ENCODE results near the gene FGFBP2.

The FGFBP2 gene

GRCh38 chr4:15963001-15963451, at the start of gene FGFBP2:
TSS of gene FGFBP2 (minus strand) at chr4:15963175. CDS start at chr4:15963129, 46 bp downstream.
- Histone ChIP-seq H3K4me3 (ENCODE audit: low read length) (no peak within 1 kb of the TSS), H3K27ac (ENCODE audit: low read length) (no peak within 1 kb of the TSS), H3K27me3 (ENCODE audit: insufficient read depth, low read length) (no peaks in the 10 kb centered on the region), H3K36me3 (ENCODE audit: insufficient read depth, low read depth, low read length) (peaks cover 4% of the 10 kb centered on the region; the same call in 1 of the 2 replicates), H3K4me1 (ENCODE audit: insufficient read depth, low read length) (peaks cover 7% of the 10 kb centered on the region; the same call in 1 of the 2 replicates), H3K9me3 (ENCODE audit: insufficient read depth, low read depth, low read length) (0 out of 2 replicates have a peak, but pooled peaks cover 7% of the 10 kb centered on the region), H3K9ac (ENCODE audit: low read depth, low read length) (no peak within 1 kb of the TSS)

GRCh38 chr4:16011173-16011572, 48.2 kb upstream of the FGFBP2 start:
- Histone ChIP-seq H3K9me3 (ENCODE audit: insufficient read depth, low read depth, low read length) (no peaks in the 10 kb centered on the region), H3K27ac (ENCODE audit: low read length) (no peak overlapping the region), H3K4me1 (ENCODE audit: insufficient read depth, low read length) (no peaks in the 10 kb centered on the region), H3K9ac (ENCODE audit: low read depth, low read length) (no peak overlapping the region), H3K4me3 (ENCODE audit: low read length) (no peak overlapping the region), H3K36me3 (ENCODE audit: insufficient read depth, low read depth, low read length) (peaks cover 92% of the 10 kb centered on the region), H3K27me3 (ENCODE audit: insufficient read depth, low read length) (no peaks in the 10 kb centered on the region)

DNA sequence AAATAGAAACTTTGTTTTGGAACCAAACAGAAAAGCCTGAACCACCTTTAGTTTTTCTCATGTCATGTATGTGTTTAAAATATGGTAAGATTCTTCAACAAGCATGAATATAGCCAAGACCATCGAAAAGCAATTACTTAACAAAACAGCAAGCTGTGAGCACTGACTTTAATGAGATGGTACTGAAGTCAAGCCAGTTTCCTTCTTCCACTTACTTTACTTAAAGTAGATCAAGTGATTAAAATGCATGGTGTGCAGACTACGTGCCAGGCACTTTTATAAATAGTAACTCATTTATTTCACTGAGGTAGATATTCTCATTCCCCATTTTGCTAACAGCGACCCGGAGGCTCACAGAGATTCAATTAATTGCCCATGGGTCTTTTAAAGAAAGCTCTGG, 46.2 kb upstream of the FGFBP2 start:
- Histone ChIP-seq H3K27me3 (ENCODE audit: insufficient read depth, low read length) (no peaks in the 10 kb centered on the region), H3K9ac (ENCODE audit: low read depth, low read length) (no peak overlapping the region), H3K4me1 (ENCODE audit: insufficient read depth, low read length) (no peaks in the 10 kb centered on the region), H3K27ac (ENCODE audit: low read length) (no peak overlapping the region), H3K9me3 (ENCODE audit: insufficient read depth, low read depth, low read length) (no peaks in the 10 kb centered on the region), H3K4me3 (ENCODE audit: low read length) (no peak overlapping the region), H3K36me3 (ENCODE audit: insufficient read depth, low read depth, low read length) (peaks cover 94% of the 10 kb centered on the region)

GRCh38 chr4:16007471-16008095, 44.6 kb upstream of the FGFBP2 start:
- H3K36me3 ChIP-seq (ENCODE audit: insufficient read depth, low read depth, low read length): peaks cover 92% of the 10 kb centered on the region
- H3K27me3 ChIP-seq (ENCODE audit: insufficient read depth, low read length): no peaks in the 10 kb centered on the region
- no peaks in the 10 kb centered on the region for H3K9me3 ChIP-seq (ENCODE audit: insufficient read depth, low read depth, low read length)
- H3K27ac ChIP-seq (ENCODE audit: low read length): no peak overlapping the region
- H3K4me1 ChIP-seq (ENCODE audit: insufficient read depth, low read length): no peaks in the 10 kb centered on the region
- no peak overlapping the region for H3K4me3 ChIP-seq (ENCODE audit: low read length)
- H3K9ac ChIP-seq (ENCODE audit: low read depth, low read length): no peak overlapping the region

- Histone ChIP-seq H3K36me3 (ENCODE audit: insufficient read depth, low read depth, low read length) (peaks cover 88% of the 10 kb centered on the region), H3K27ac (ENCODE audit: low read length) (no peak overlapping the region), H3K4me3 (ENCODE audit: low read length) (no peak overlapping the region), H3K27me3 (ENCODE audit: insufficient read depth, low read length) (no peaks in the 10 kb centered on the region), H3K4me1 (ENCODE audit: insufficient read depth, low read length) (no peaks in the 10 kb centered on the region; the same call in 1 of the 2 replicates), H3K9me3 (ENCODE audit: insufficient read depth, low read depth, low read length) (no peaks in the 10 kb centered on the region), H3K9ac (ENCODE audit: low read depth, low read length) (no peak overlapping the region)
Observed at GRCh38 chr4:16006771-16007446, 43.9 kb upstream of the FGFBP2 start.

GRCh38 chr4:16005676-16006075, 42.7 kb upstream of the FGFBP2 start:
- peaks cover 4% of the 10 kb centered on the region; the same call in 1 of the 2 replicates for H3K4me1 ChIP-seq (ENCODE audit: insufficient read depth, low read length)
- H3K4me3 ChIP-seq (ENCODE audit: low read length): no peak overlapping the region
- no peaks in the 10 kb centered on the region for H3K27me3 ChIP-seq (ENCODE audit: insufficient read depth, low read length)
- H3K9ac ChIP-seq (ENCODE audit: low read depth, low read length): no peak overlapping the region
- no peaks in the 10 kb centered on the region for H3K9me3 ChIP-seq (ENCODE audit: insufficient read depth, low read depth, low read length)
- H3K27ac ChIP-seq (ENCODE audit: low read length): no peak overlapping the region
- peaks cover 79% of the 10 kb centered on the region for H3K36me3 ChIP-seq (ENCODE audit: insufficient read depth, low read depth, low read length)

GRCh38 chr4:16001484-16001858, 38.5 kb upstream of the FGFBP2 start:
- H3K27me3 ChIP-seq (ENCODE audit: insufficient read depth, low read length): no peaks in the 10 kb centered on the region
- no peak overlapping the region for H3K9ac ChIP-seq (ENCODE audit: low read depth, low read length)
- no peaks in the 10 kb centered on the region for H3K9me3 ChIP-seq (ENCODE audit: insufficient read depth, low read depth, low read length)
- no peak overlapping the region for H3K27ac ChIP-seq (ENCODE audit: low read length)
- H3K36me3 ChIP-seq (ENCODE audit: insufficient read depth, low read depth, low read length): peaks cover 66% of the 10 kb centered on the region
- peaks cover 4% of the 10 kb centered on the region; the same call in 1 of the 2 replicates for H3K4me1 ChIP-seq (ENCODE audit: insufficient read depth, low read length)
- H3K4me3 ChIP-seq (ENCODE audit: low read length): no peak overlapping the region

GRCh38 chr4:16000708-16001483, 37.9 kb upstream of the FGFBP2 start:
- Histone ChIP-seq H3K9me3 (ENCODE audit: insufficient read depth, low read depth, low read length) (no peaks in the 10 kb centered on the region), H3K9ac (ENCODE audit: low read depth, low read length) (no peak overlapping the region), H3K4me1 (ENCODE audit: insufficient read depth, low read length) (peaks cover 4% of the 10 kb centered on the region; the same call in 1 of the 2 replicates), H3K27ac (ENCODE audit: low read length) (no peak overlapping the region), H3K27me3 (ENCODE audit: insufficient read depth, low read length) (no peaks in the 10 kb centered on the region), H3K36me3 (ENCODE audit: insufficient read depth, low read depth, low read length) (peaks cover 63% of the 10 kb centered on the region), H3K4me3 (ENCODE audit: low read length) (no peak overlapping the region)

- Histone ChIP-seq H3K27me3 (ENCODE audit: insufficient read depth, low read length) (no peaks in the 10 kb centered on the region), H3K4me3 (ENCODE audit: low read length) (no peak overlapping the region), H3K4me1 (ENCODE audit: insufficient read depth, low read length) (peaks cover 3% of the 10 kb centered on the region; the same call in 1 of the 2 replicates), H3K9ac (ENCODE audit: low read depth, low read length) (no peak overlapping the region), H3K27ac (ENCODE audit: low read length) (no peak overlapping the region), H3K9me3 (ENCODE audit: insufficient read depth, low read depth, low read length) (no peaks in the 10 kb centered on the region), H3K36me3 (ENCODE audit: insufficient read depth, low read depth, low read length) (peaks cover 70% of the 10 kb centered on the region)
Observed at GRCh38 chr4:15996773-15997172, 33.8 kb upstream of the FGFBP2 start.

DNA sequence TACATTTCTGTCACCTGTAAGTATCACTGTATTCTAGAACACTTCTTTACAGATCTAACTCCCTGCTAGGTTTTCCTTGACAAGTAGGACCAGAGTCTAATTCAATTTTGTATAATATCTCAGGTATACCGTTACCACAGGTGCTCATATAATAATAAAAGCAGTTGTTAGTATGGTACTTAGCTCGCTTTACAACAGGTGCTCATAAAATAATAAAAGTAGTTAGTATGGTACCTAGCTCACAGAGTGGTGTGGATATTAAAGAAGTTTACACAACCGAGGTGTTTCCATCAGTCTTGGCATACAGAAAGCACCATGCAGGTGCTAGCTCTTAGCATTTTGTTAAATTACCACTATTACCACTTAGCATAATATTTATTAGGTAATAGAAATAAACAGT, 32.9 kb upstream of the FGFBP2 start:
- H3K27me3 ChIP-seq (ENCODE audit: insufficient read depth, low read length): no peaks in the 10 kb centered on the region
- H3K4me1 ChIP-seq (ENCODE audit: insufficient read depth, low read length): no peaks in the 10 kb centered on the region
- H3K27ac ChIP-seq (ENCODE audit: low read length): no peak overlapping the region
- H3K36me3 ChIP-seq (ENCODE audit: insufficient read depth, low read depth, low read length): peaks cover 75% of the 10 kb centered on the region
- no peak overlapping the region for H3K9ac ChIP-seq (ENCODE audit: low read depth, low read length)
- H3K4me3 ChIP-seq (ENCODE audit: low read length): no peak overlapping the region
- no peaks in the 10 kb centered on the region for H3K9me3 ChIP-seq (ENCODE audit: insufficient read depth, low read depth, low read length)

DNA sequence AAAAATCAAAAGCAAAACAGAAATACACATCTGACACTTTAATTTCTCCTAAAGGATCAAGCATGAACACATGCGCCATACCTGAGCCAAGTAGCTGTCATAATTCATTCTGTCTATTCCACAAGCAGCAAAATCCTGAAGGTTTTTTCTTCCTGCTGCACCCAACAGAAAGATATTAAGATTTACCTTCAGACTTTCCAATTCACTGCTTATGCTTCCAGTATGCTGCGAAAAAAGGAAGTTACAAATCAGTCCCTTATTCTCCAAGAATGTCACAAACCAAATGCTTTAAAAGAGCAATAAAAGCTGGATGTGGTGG, 29.2 kb upstream of the FGFBP2 start:
- Histone ChIP-seq H3K36me3 (ENCODE audit: insufficient read depth, low read depth, low read length) (peaks cover 89% of the 10 kb centered on the region), H3K4me1 (ENCODE audit: insufficient read depth, low read length) (no peaks in the 10 kb centered on the region), H3K27me3 (ENCODE audit: insufficient read depth, low read length) (no peaks in the 10 kb centered on the region), H3K9me3 (ENCODE audit: insufficient read depth, low read depth, low read length) (no peaks in the 10 kb centered on the region), H3K4me3 (ENCODE audit: low read length) (no peak overlapping the region), H3K27ac (ENCODE audit: low read length) (no peak overlapping the region), H3K9ac (ENCODE audit: low read depth, low read length) (no peak overlapping the region)
